H9 (cell line): Measurements from ENCODE around the gene GLMP. TPM values are rescaled to one million over a fixed set of nuclear protein-coding genes. Genes with fewer than 3 reads are reported as not detected.

Experiments
- DNase-seq: peaks from one replicate; pipeline ENCODE4 v3.0.0-alpha.2; 2017
- H2AFZ ChIP-seq: one replicate; pipeline ENCODE4 v1.6.1; 2013; ENCODE audit warnings: mild to moderate bottlenecking, low read length, control low read depth, moderate library complexity
- H2AK5ac ChIP-seq: 2 replicates; pipeline ENCODE4 v1.6.1; 2013; ENCODE audit warnings: low read length, control low read depth, mixed read lengths; ENCODE audit not compliant: insufficient read length
- H2BK120ac ChIP-seq: one replicate; pipeline ENCODE4 v1.6.1; 2013; ENCODE audit warnings: low read depth, mild to moderate bottlenecking, low read length, control low read depth, inconsistent platforms; ENCODE audit not compliant: poor library complexity, severe bottlenecking
- H2BK12ac ChIP-seq: 2 replicates; pipeline ENCODE4 v1.6.1; 2013; ENCODE audit warnings: low read length, control low read depth, mixed read lengths, low read depth; ENCODE audit not compliant: insufficient read length
- H2BK15ac ChIP-seq: 2 replicates; pipeline ENCODE4 v1.6.1; 2013; ENCODE audit warnings: low read depth, low read length, control low read depth
- H2BK20ac ChIP-seq: one replicate; pipeline ENCODE4 v1.6.1; 2013; ENCODE audit warnings: low read depth, mild to moderate bottlenecking, low read length, control low read depth, inconsistent platforms; ENCODE audit not compliant: poor library complexity, severe bottlenecking
- H2BK5ac ChIP-seq: 2 replicates; pipeline ENCODE4 v1.6.1; 2013; ENCODE audit warnings: low read length, control low read depth, mixed read lengths; ENCODE audit not compliant: insufficient read length
- H3K14ac ChIP-seq: 2 replicates; pipeline ENCODE4 v1.6.1; 2013; ENCODE audit warnings: low read length, control low read depth; ENCODE audit not compliant: insufficient read depth
- H3K18ac ChIP-seq: 2 replicates; pipeline ENCODE4 v1.6.1; 2013; ENCODE audit warnings: low read depth, mild to moderate bottlenecking, mixed read lengths, low read length, control low read depth; ENCODE audit not compliant: insufficient read length
- H3K23ac ChIP-seq: 2 replicates; pipeline ENCODE4 v1.6.1; 2013; ENCODE audit warnings: low read length, control low read depth, mixed read lengths, low read depth; ENCODE audit not compliant: insufficient read length
- H3K23me2 ChIP-seq: 2 replicates; pipeline ENCODE4 v1.6.1; 2013; ENCODE audit warnings: low read depth, mild to moderate bottlenecking, mixed read lengths, low read length, control low read depth; ENCODE audit not compliant: insufficient read length, poor library complexity, severe bottlenecking
- H3K27ac ChIP-seq: 2 replicates; pipeline ENCODE4 v1.5.1; 2013; ENCODE audit warnings: low read length, control low read depth, mixed read lengths, low read depth; ENCODE audit not compliant: insufficient read length
- H3K27me3 ChIP-seq: 2 replicates; pipeline ENCODE4 v1.6.1; 2013; ENCODE audit warnings: low read length, control low read depth, inconsistent platforms; ENCODE audit not compliant: insufficient read depth
- H3K4ac ChIP-seq: 2 replicates; pipeline ENCODE4 v1.6.1; 2013; ENCODE audit warnings: low read depth, mild to moderate bottlenecking, control low read depth, inconsistent platforms, low read length, moderate library complexity
- H3K4me1 ChIP-seq: 2 replicates; pipeline ENCODE4 v1.6.1; 2013; ENCODE audit warnings: low read length, control low read depth, inconsistent platforms; ENCODE audit not compliant: insufficient read depth
- H3K4me2 ChIP-seq: 2 replicates; pipeline ENCODE4 v1.6.1; 2013; ENCODE audit warnings: low read length, control low read depth, mixed read lengths; ENCODE audit not compliant: insufficient read length, insufficient read depth
- H3K56ac ChIP-seq: 2 replicates; pipeline ENCODE4 v1.6.1; 2013; ENCODE audit warnings: low read depth, mild to moderate bottlenecking, mixed read lengths, low read length, control low read depth; ENCODE audit not compliant: insufficient read length
- H3K79me1 ChIP-seq: 2 replicates; pipeline ENCODE4 v1.6.1; 2013; ENCODE audit warnings: low read depth, mild to moderate bottlenecking, moderate library complexity, low read length, control low read depth, inconsistent platforms; ENCODE audit not compliant: insufficient read depth, poor library complexity, severe bottlenecking
- H3K79me2 ChIP-seq: 2 replicates; pipeline ENCODE4 v1.6.1; 2013; ENCODE audit warnings: low read length, control low read depth, inconsistent platforms; ENCODE audit not compliant: insufficient read depth
- H3K9ac ChIP-seq: 2 replicates; pipeline ENCODE4 v1.6.1; 2013; ENCODE audit warnings: low read length, control low read depth, mixed read lengths; ENCODE audit not compliant: insufficient read length; ENCODE audit errors: extremely low read depth
- H3K9me3 ChIP-seq: one replicate; pipeline ENCODE4 v1.6.1; 2013; ENCODE audit warnings: low read depth, low read length, inconsistent platforms; ENCODE audit not compliant: control insufficient read depth
- H3T11ph ChIP-seq: one replicate; pipeline ENCODE4 v1.6.1; 2013; ENCODE audit warnings: mild to moderate bottlenecking, low read length, control low read depth, inconsistent platforms
- H4K20me1 ChIP-seq: one replicate; pipeline ENCODE4 v1.6.1; 2013; ENCODE audit not compliant: control insufficient read depth, insufficient read length, insufficient read depth
- H4K5ac ChIP-seq: 2 replicates; pipeline ENCODE4 v1.6.1; 2013; ENCODE audit warnings: low read depth, mild to moderate bottlenecking, mixed read lengths, low read length, control low read depth; ENCODE audit not compliant: insufficient read length
- H4K8ac ChIP-seq: replicated peaks from 2 replicates; pipeline ENCODE4 v1.6.1; 2013; ENCODE audit warnings: low read length, control low read depth, mixed read lengths, low read depth; ENCODE audit not compliant: insufficient read length
- H4K91ac ChIP-seq: 2 replicates; pipeline ENCODE4 v1.6.1; 2013; ENCODE audit warnings: low read depth, mild to moderate bottlenecking, moderate library complexity, mixed read lengths, low read length, control low read depth; ENCODE audit not compliant: insufficient read length
- H3K27ac Mint-ChIP-seq, 3 experiments: 2 replicates in 2 of 3; 3 replicates in 1 of 3; pipeline ENCODE4 v1.8.0; 2020 to 2021; ENCODE audit warnings: mixed read lengths in 3 of 3, mild to moderate bottlenecking in 1 of 3, moderate library complexity in 1 of 3
- H3K27me3 Mint-ChIP-seq: 2 replicates; pipeline ENCODE4 v1.8.0; 2021; ENCODE audit warnings: low read depth, mild to moderate bottlenecking, moderate library complexity, mixed read lengths
- H3K36me3 Mint-ChIP-seq, 3 experiments: 2 replicates in 2 of 3; 3 replicates in 1 of 3; pipeline ENCODE4 v1.8.0; 2020 to 2021; ENCODE audit warnings: low read depth in 3 of 3, mixed read lengths in 3 of 3; ENCODE audit not compliant: insufficient read depth in 1 of 3
- H3K4me1 Mint-ChIP-seq, 2 experiments: 2 replicates each; pipeline ENCODE4 v1.8.0; 2020; ENCODE audit warnings: mixed read lengths in 2 of 2
- H3K4me3 Mint-ChIP-seq, 2 experiments: 2 replicates in 1 of 2; 3 replicates in 1 of 2; pipeline ENCODE4 v1.8.0; 2020 to 2021; ENCODE audit warnings: mild to moderate bottlenecking in 2 of 2, mixed read lengths in 2 of 2, moderate library complexity in 1 of 2
- H3K9me3 Mint-ChIP-seq, 2 experiments: 2 replicates in 1 of 2; 3 replicates in 1 of 2; pipeline ENCODE4 v1.8.0; 2020; ENCODE audit warnings: mild to moderate bottlenecking in 2 of 2, mixed read lengths in 2 of 2, moderate library complexity in 1 of 2
- CTCF ChIP-seq: fragments of 200-600 bp; sonication (generic); conservative IDR thresholded peaks from 3 replicates; pipeline ENCODE4 v1.8.0; 2021; ENCODE audit warnings: antibody characterized with exemption, mild to moderate bottlenecking
- WGBS: extraction: QIAGEN DNeasy Blood & Tissue Kit; methylation state at CpG from one replicate; pipeline ENCODE4 v1.1.7; 2013; ENCODE audit warnings: missing lambda C conversion rate, low lambda C conversion rate, mixed read lengths; ENCODE audit not compliant: insufficient read length; ENCODE audit errors: extremely low coverage; 5-methylcytosine and 5-hydroxymethylcytosine counted together
- total RNA-seq: library from RNA; stranded (reverse); gene quantifications from 2 replicates; pipeline ENCODE4 v1.2.1, GENCODE V29; 2021

GLMP gene
- total RNA-seq, 1 experiment from 2014 or later = 49.2 TPM

GRCh38 chr1:156245451-156246232, 49.8 kb downstream of the GLMP start:
- Mint-ChIP-seq H3K36me3 (peaks cover 7 to 25% (median 15%) of the 10 kb centered on the region in 3 experiments; a peak in 6 of 7 replicates), H3K27me3 (peaks cover 4% of the 10 kb centered on the region; the same call in 1 of the 2 replicates), H3K4me3 (no peak overlapping the region), H3K4me1 (peaks cover 17 to 22% of the 10 kb centered on the region in 2 experiments), H3K27ac (peak overlapping the region; percentile 66 to 93 (median 85); a peak in 4 of 7 replicates), H3K9me3 (no peaks in the 10 kb centered on the region)
- H3K4me1 ChIP-seq = peaks cover 2% of the 10 kb centered on the region; the same call in 1 of the 2 replicates
- no peak overlapping the region for H3K9ac ChIP-seq
- H3K27ac ChIP-seq = no peak overlapping the region
- no peak overlapping the region for H3K4me2 ChIP-seq
- peak; percentile 54 for DNase-seq
- no peak overlapping the region for H2BK20ac ChIP-seq
- no peak overlapping the region for H2BK120ac ChIP-seq
- H3K4ac ChIP-seq = no peak overlapping the region
- no peaks in the 10 kb centered on the region for H3K79me1 ChIP-seq
- H4K8ac ChIP-seq = no peak overlapping the region
- no peak overlapping the region for H2AK5ac ChIP-seq
- H3K18ac ChIP-seq = no peak overlapping the region
- peaks cover 3% of the 10 kb centered on the region for H3K23me2 ChIP-seq
- no peak overlapping the region for H2BK5ac ChIP-seq
- no peak overlapping the region for H3K23ac ChIP-seq
- TF ChIP-seq CTCF = no peak
- no peaks in the 10 kb centered on the region for H4K20me1 ChIP-seq
- H3K27me3 ChIP-seq = no peaks in the 10 kb centered on the region
- no peak overlapping the region for H3K56ac ChIP-seq
- H2BK12ac ChIP-seq = no peak overlapping the region
- H2AFZ ChIP-seq = no peak overlapping the region
- H4K5ac ChIP-seq = no peak overlapping the region
- no peak overlapping the region for H2BK15ac ChIP-seq
- H3K79me2 ChIP-seq = no peaks in the 10 kb centered on the region
- H3K14ac ChIP-seq = no peak overlapping the region; the same call in 1 of the 2 replicates
- H3K9me3 ChIP-seq = no peaks in the 10 kb centered on the region
- WGBS = no CpG with 5 or more reads among the region's 69 CpGs
- no peak overlapping the region for H3T11ph ChIP-seq
- H4K91ac ChIP-seq = no peak overlapping the region
